Cardiac muscle cell (in vitro differentiated cells and primary cell): ENCODE results near the gene FCRLA. TPM values are rescaled to one million over a fixed set of nuclear protein-coding genes. Genes with fewer than 3 reads are reported as not detected.
"Not testable (repeated sequence)": the region's sequence is repeated elsewhere in the genome, so short reads cannot be mapped to it uniquely, and the experiment has no call there.

Source experiments
- DNase-seq, 2 donors: peaks; one replicate each; pipeline versions ENCODE4 v3.0.0 to v3.0.0-alpha.2; 2010 to 2017; ENCODE audit warnings: low read depth in 1 of 2, low spot score in 1 of 2
- H3K27ac ChIP-seq: fragments of 200-600 bp; sonication (generic); 2 replicates; pipeline ENCODE4 v1.5.1; 2016
- H3K27me3 ChIP-seq: fragments of 200-600 bp; sonication (generic); 2 replicates; pipeline ENCODE4 v1.6.0; 2016; ENCODE audit warnings: control low read depth
- H3K36me3 ChIP-seq: fragments of 200-600 bp; sonication (generic); 2 replicates; pipeline ENCODE4 v1.5.1; 2016; ENCODE audit warnings: control low read depth
- H3K4me1 ChIP-seq: fragments of 200-600 bp; sonication (generic); 2 replicates; pipeline ENCODE4 v1.8.1; 2017; ENCODE audit warnings: low read depth, mild to moderate bottlenecking, mixed run types
- H3K4me3 ChIP-seq: fragments of 200-600 bp; sonication (generic); 2 replicates; pipeline ENCODE4 v1.5.1; 2016; ENCODE audit warnings: mild to moderate bottlenecking
- H3K9me3 ChIP-seq: fragments of 200-600 bp; sonication (generic); 2 replicates; pipeline ENCODE4 v1.5.1; 2017; ENCODE audit warnings: low read depth, mild to moderate bottlenecking, control low read depth
- CTCF ChIP-seq: IDR thresholded peaks from 2 replicates; pipeline ENCODE4 v1.5.1; 2012; ENCODE audit warnings: low read depth, mild to moderate bottlenecking, low read length
- polyA plus RNA-seq: library from polyadenylated mRNA; unstranded; fragments of >200 nt; fragmentation: Nextera tagmentation; extraction: Ambion mirVana; gene quantifications from 2 replicates; pipeline ENCODE4 v1.2.1, GENCODE V29; 2016
- total RNA-seq: library from RNA; depleted of rRNA; stranded (reverse); fragments of >200 nt; gene quantifications from 2 replicates; pipeline ENCODE4 v1.2.3, GENCODE V29; 2016

Gene FCRLA
- total RNA-seq: 0.18 TPM in 1 of 2 replicates, not detected in the other
- 0.39 TPM in 1 of 2 replicates, not detected in the other for polyA plus RNA-seq

GRCh38 chr1:161706482-161707347, at the start of gene FCRLA:
Gene FCRLA, plus strand, starts transcription at chr1:161707229. Its CDS starts 36 bp downstream, at chr1:161707265.
- no peaks in the 10 kb centered on the region for H3K36me3 ChIP-seq
- no peak for TF ChIP-seq CTCF
- H3K4me1 ChIP-seq: no peaks in the 10 kb centered on the region
- peak; percentile 2 to 86 for DNase-seq
- no peaks in the 10 kb centered on the region for H3K9me3 ChIP-seq
- H3K4me3 ChIP-seq: no peak within 1 kb of the TSS
- H3K27ac ChIP-seq: peak within 1 kb of the TSS; percentile 42
- peaks cover 16% of the 10 kb centered on the region for H3K27me3 ChIP-seq

- H3K27me3 ChIP-seq, DNase-seq, H3K9me3 ChIP-seq, H3K36me3 ChIP-seq, H3K4me1 ChIP-seq, H3K4me3 ChIP-seq, H3K27ac ChIP-seq: not testable (repeated sequence)
These were observed 48.5 kb upstream of the FCRLA start for GRCh38 chr1:161658524-161658923.

- not testable (repeated sequence) for DNase-seq
These were observed 45.2 kb upstream of the FCRLA start for GRCh38 chr1:161661660-161662311.

GRCh38 chr1:161662684-161663339, 44.2 kb upstream of the FCRLA start, which contains the start of gene FCGR2B:
Gene FCGR2B, plus strand, starts transcription at chr1:161663143. Its CDS starts 99 bp downstream, at chr1:161663242.
- H3K4me3 ChIP-seq, H3K27ac ChIP-seq, H3K36me3 ChIP-seq, H3K4me1 ChIP-seq, H3K27me3 ChIP-seq, DNase-seq, H3K9me3 ChIP-seq: not testable (repeated sequence)

More at GRCh38 chr1:161661660-161662311, 45.2 kb upstream of the FCRLA start:
- H3K27ac ChIP-seq, H3K9me3 ChIP-seq, H3K4me3 ChIP-seq, H3K4me1 ChIP-seq, H3K27me3 ChIP-seq, H3K36me3 ChIP-seq: not testable (repeated sequence)

- H3K9me3 ChIP-seq, H3K4me1 ChIP-seq, H3K36me3 ChIP-seq, H3K27ac ChIP-seq, H3K4me3 ChIP-seq, H3K27me3 ChIP-seq, DNase-seq: not testable (repeated sequence)
These were observed 43.5 kb upstream of the FCRLA start for GRCh38 chr1:161663569-161663968.

- H3K4me3 ChIP-seq, H3K4me1 ChIP-seq, H3K9me3 ChIP-seq, H3K27me3 ChIP-seq, DNase-seq, H3K27ac ChIP-seq, H3K36me3 ChIP-seq: not testable (repeated sequence)
These were observed 42.3 kb upstream of the FCRLA start for GRCh38 chr1:161664689-161665088.

GRCh38 chr1:161671045-161672020, 35.7 kb upstream of the FCRLA start:
- H3K4me1 ChIP-seq, H3K27me3 ChIP-seq, H3K36me3 ChIP-seq, H3K9me3 ChIP-seq, H3K4me3 ChIP-seq, H3K27ac ChIP-seq: not testable (repeated sequence)
- peak in 1 of 2 donors; percentile 17 for DNase-seq

GRCh38 chr1:161673437-161673836, 33.6 kb upstream of the FCRLA start:
- H3K4me1 ChIP-seq, H3K27me3 ChIP-seq, DNase-seq, H3K36me3 ChIP-seq, H3K4me3 ChIP-seq, H3K27ac ChIP-seq, H3K9me3 ChIP-seq: not testable (repeated sequence)

- not testable (repeated sequence) for H3K27ac ChIP-seq, H3K4me1 ChIP-seq, H3K36me3 ChIP-seq, H3K27me3 ChIP-seq, H3K4me3 ChIP-seq, DNase-seq, H3K9me3 ChIP-seq
These were observed 32.6 kb upstream of the FCRLA start for GRCh38 chr1:161674447-161674846.

- not testable (repeated sequence) for H3K27ac ChIP-seq, DNase-seq, H3K9me3 ChIP-seq
These were observed 32.1 kb upstream of the FCRLA start for GRCh38 chr1:161674908-161675307.

More at GRCh38 chr1:161674908-161675307, 32.1 kb upstream of the FCRLA start:
- H3K36me3 ChIP-seq, H3K27me3 ChIP-seq, H3K4me3 ChIP-seq, H3K4me1 ChIP-seq: not testable (repeated sequence)
